Measurements from ENCODE around the gene KRT76. TPM values are rescaled to one million over a fixed set of nuclear protein-coding genes. Genes with fewer than 3 reads are reported as not detected.

Gene KRT76
- polyA plus RNA-seq, 1 donor (not counting 4 experiments of a cell fraction or from before 2014, with no cell fraction given): not detected

DNA sequence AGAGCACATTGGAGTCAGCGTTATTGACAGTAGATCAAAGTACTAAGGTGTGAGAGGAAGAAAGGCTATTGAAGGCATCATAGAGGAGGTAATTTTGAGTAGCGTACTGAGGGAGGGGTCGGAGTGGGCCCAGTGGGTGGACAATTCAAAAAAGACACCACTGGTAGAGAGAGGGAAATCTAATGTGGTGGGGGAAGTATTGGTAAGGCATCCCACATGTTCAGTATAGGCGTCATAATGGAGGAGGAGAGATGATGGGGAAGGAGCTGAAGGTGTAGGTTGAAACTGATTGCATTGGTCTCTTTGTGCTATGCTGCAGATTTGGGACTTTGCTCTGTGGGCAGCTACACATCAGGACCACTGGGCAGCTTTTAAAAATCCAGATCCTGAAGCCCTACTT, 50.1 kb downstream of the KRT76 start:
- Histone ChIP-seq H3K9ac (ENCODE audit: control insufficient read depth, extremely low read depth, insufficient read depth, low read length) (no peak overlapping the region), H3K9me1 (ENCODE audit: control insufficient read depth, extremely low read depth, insufficient read depth, low read length) (no peaks in the 10 kb centered on the region), H3K4me1 (ENCODE audit: control insufficient read depth, extremely low read depth, insufficient read depth, low read length) (peaks cover 2% of the 10 kb centered on the region), H4K20me1 (ENCODE audit: control insufficient read depth, extremely low read depth, insufficient read depth, low read length) (no peaks in the 10 kb centered on the region), H3K79me2 (ENCODE audit: control insufficient read depth, insufficient read depth, low read length) (no peaks in the 10 kb centered on the region), H3K4me2 (ENCODE audit: control insufficient read depth, extremely low read depth, insufficient read depth, low read depth, low read length) (no peak overlapping the region), H3K27me3 (ENCODE audit: control insufficient read depth, extremely low read depth, insufficient read depth, low read length) (peaks cover 9% of the 10 kb centered on the region), H2AFZ (ENCODE audit: control insufficient read depth, low read length) (no peak overlapping the region), H3K27ac (ENCODE audit: control insufficient read depth, insufficient read depth, low read length) (no peak overlapping the region), H3K9me3 (ENCODE audit: control insufficient read depth, low read depth, low read length) (no peaks in the 10 kb centered on the region), H3K36me3 (ENCODE audit: control insufficient read depth in 2 of 2, extremely low read depth in 1 of 2, insufficient read depth in 2 of 2, low read length in 2 of 2) (no peaks in the 10 kb centered on the region), H3K4me3 (ENCODE audit: control insufficient read depth in 2 of 3, extremely low read depth in 1 of 3, insufficient read depth in 2 of 3, low read depth in 1 of 3, low read length in 3 of 3) (no peak overlapping the region)
- no peak for DNase-seq (ENCODE audit: low read depth, low spot score)
- no peak for FAIRE-seq
- dilution Hi-C loops (cut with MboI; ENCODE audit: extremely low pct_ligation_motif_present, low sequenced_read_pairs): no loop called here
- TF ChIP-seq CTCF (optimal IDR thresholded peaks at IDR 0.05 in 1 of 3, IDR thresholded peaks at IDR 0.05 in 1 of 3, conservative IDR thresholded peaks at IDR 0.05 in 1 of 3; ENCODE audit: extremely low read depth in 1 of 3, insufficient read depth in 2 of 3, low read length in 3 of 3) (no peak), EZH2 (IDR thresholded peaks at IDR 0.05; ENCODE audit: low read length) (no peak)

DNA sequence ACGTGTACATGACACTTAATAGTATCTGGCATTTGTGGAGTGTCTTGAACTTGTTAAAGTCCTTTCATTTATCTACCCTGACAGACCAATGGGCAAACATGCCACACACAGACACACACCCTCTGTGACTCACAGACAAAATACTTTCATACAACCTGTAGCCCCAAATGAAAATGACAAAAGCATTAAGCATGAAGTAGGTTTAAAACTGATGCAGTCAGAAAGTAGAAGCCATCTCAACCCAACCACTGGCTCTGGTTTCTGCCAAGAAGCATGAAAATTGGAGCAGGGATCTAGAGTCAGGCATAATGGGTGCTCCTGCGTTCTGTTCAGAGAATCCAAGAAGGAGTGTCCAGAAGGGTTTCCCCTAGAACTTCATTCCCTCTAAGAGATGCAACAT, 50.7 kb downstream of the KRT76 start:
- Histone ChIP-seq H3K9me3 (ENCODE audit: control insufficient read depth, low read depth, low read length) (no peaks in the 10 kb centered on the region), H3K4me2 (ENCODE audit: control insufficient read depth, extremely low read depth, insufficient read depth, low read depth, low read length) (no peak overlapping the region), H2AFZ (ENCODE audit: control insufficient read depth, low read length) (no peak overlapping the region), H3K27ac (ENCODE audit: control insufficient read depth, insufficient read depth, low read length) (no peak overlapping the region), H3K27me3 (ENCODE audit: control insufficient read depth, extremely low read depth, insufficient read depth, low read length) (peaks cover 7% of the 10 kb centered on the region), H3K9me1 (ENCODE audit: control insufficient read depth, extremely low read depth, insufficient read depth, low read length) (no peaks in the 10 kb centered on the region), H3K79me2 (ENCODE audit: control insufficient read depth, insufficient read depth, low read length) (no peaks in the 10 kb centered on the region), H3K4me3 (ENCODE audit: control insufficient read depth in 2 of 3, extremely low read depth in 1 of 3, insufficient read depth in 2 of 3, low read depth in 1 of 3, low read length in 3 of 3) (no peak overlapping the region), H4K20me1 (ENCODE audit: control insufficient read depth, extremely low read depth, insufficient read depth, low read length) (no peaks in the 10 kb centered on the region), H3K4me1 (ENCODE audit: control insufficient read depth, extremely low read depth, insufficient read depth, low read length) (peaks cover 2% of the 10 kb centered on the region), H3K9ac (ENCODE audit: control insufficient read depth, extremely low read depth, insufficient read depth, low read length) (no peak overlapping the region), H3K36me3 (ENCODE audit: control insufficient read depth in 2 of 2, extremely low read depth in 1 of 2, insufficient read depth in 2 of 2, low read length in 2 of 2) (no peaks in the 10 kb centered on the region)
- dilution Hi-C loops (cut with MboI; ENCODE audit: extremely low pct_ligation_motif_present, low sequenced_read_pairs): no loop called here
- no peak for TF ChIP-seq CTCF (optimal IDR thresholded peaks at IDR 0.05 in 1 of 3, IDR thresholded peaks at IDR 0.05 in 1 of 3, conservative IDR thresholded peaks at IDR 0.05 in 1 of 3; ENCODE audit: extremely low read depth in 1 of 3, insufficient read depth in 2 of 3, low read length in 3 of 3)
- no peak for TF ChIP-seq EZH2 (IDR thresholded peaks at IDR 0.05; ENCODE audit: low read length)
- DNase-seq (ENCODE audit: low read depth, low spot score) (no peak), FAIRE-seq (no peak)
